GM23338 (cell line): ENCODE results near the gene MYRF.

Experiments used
- CREB1 ChIP-seq: fragments of 250-450 bp; sonication (Bioruptor Pico); IDR thresholded peaks from 2 replicates; pipeline ENCODE4 v1.5.0; 2020; ENCODE audit warnings: low read depth, mild to moderate bottlenecking, moderate library complexity
- CTCF ChIP-seq, 2 experiments: fragments of 200-600 bp in 1 of 2; sonication (generic) in 1 of 2; conservative IDR thresholded peaks; 2 replicates each; pipeline versions ENCODE4 v1.5.1 to v1.6.1; 2016 to 2017; ENCODE audit warnings: antibody characterized with exemption in 2 of 2, low read depth in 2 of 2, mild to moderate bottlenecking in 2 of 2, moderate library complexity in 1 of 2
- EZH2 ChIP-seq: fragments of 200-600 bp; sonication (generic); IDR thresholded peaks from one replicate; pipeline ENCODE4 v1.8.0; 2017; ENCODE audit warnings: antibody characterized with exemption, mild to moderate bottlenecking, low read depth; ENCODE audit not compliant: unreplicated experiment
- EZH2phosphoT487 ChIP-seq: fragments of 200-600 bp; sonication (generic); IDR thresholded peaks from one replicate; pipeline ENCODE4 v1.8.1; 2018; ENCODE audit warnings: antibody characterized with exemption; ENCODE audit not compliant: unreplicated experiment
- JUNB ChIP-seq: IDR thresholded peaks from one replicate; pipeline ENCODE4 v1.6.1; 2016; ENCODE audit warnings: antibody characterized with exemption; ENCODE audit not compliant: unreplicated experiment
- POLR2AphosphoS5 ChIP-seq: IDR thresholded peaks from 2 replicates; pipeline ENCODE4 v1.6.1; 2016; ENCODE audit warnings: antibody characterized with exemption, low read depth
- REST ChIP-seq: IDR thresholded peaks from one replicate; pipeline ENCODE4 v1.6.1; 2018; ENCODE audit warnings: antibody characterized with exemption; ENCODE audit not compliant: unreplicated experiment

DNA sequence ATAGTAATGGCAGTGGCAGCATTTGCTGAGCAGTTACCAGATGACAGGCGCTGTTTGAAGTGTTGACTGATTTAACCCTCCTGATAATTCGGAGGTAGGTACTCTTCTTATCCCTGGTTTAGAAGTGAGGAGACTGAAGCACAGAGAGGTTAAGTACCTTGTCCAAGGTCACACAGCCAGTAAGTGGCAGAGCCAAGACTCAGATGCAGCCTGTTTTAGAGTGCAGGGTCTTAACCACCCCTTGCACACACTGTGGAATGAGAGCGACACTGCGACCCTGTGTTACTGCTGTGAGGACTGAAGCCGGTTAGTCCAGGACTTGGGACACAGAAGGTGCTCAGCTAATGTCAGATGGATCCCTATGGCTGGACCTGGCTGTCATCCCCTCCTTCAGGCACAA is 37.5 kb upstream of the MYRF start:
- TF ChIP-seq CTCF (conservative IDR thresholded peaks at IDR 0.05; ENCODE audit: low read depth in 2 of 2) (no peak), POLR2AphosphoS5 (no peak), CREB1 (CRISPR knock-in tag) (no peak), REST (no peak), EZH2phosphoT487 (no peak), EZH2 (no peak), JUNB (no peak)
